ENCODE data around the gene MTAP. TPM values are rescaled to one million over a fixed set of nuclear protein-coding genes. Genes with fewer than 3 reads are reported as not detected.

The MTAP gene
- polyA plus RNA-seq, 1 experiment: 14.2 TPM

DNA sequence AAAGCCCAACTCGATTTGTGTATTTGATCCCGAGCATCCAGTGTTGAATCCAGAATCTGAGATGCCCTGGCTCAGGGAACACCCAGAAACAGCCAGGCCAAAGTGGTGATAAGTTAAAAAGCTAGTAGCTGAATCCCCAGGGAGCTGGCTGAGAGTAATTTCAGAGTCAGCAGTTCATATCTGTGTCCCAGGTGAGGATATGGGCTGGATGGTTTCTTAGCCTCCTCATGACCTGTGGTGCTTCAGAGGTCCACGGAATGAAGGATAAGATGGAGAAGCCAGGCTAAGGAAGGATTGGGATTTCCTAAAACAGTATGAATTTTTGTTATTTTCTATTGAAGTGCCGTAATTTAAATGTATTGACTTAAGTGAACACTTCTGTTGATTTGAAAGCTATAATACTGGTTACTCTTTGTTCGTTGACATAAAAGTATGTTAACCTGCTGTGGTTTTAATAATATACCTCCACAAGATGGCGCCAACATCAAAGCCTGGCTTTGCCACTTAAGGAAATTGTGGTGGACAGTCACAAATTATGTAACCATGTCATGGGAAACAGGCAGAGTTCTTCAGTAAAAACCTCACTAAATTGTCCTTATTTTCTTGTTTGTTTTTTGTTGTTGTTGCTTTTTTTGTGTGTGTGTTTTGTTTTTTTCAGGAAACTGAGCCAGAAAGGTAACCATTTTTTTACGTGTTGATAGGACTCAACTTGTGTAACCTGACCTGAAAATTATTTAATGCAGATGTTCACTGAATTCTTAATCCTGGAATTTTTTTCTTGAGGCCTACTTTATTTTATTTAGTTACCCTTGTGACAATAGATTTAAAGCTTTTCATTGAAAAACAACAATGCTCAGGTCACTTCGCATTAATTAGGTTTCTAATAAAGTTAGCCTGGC, 11.4 kb downstream of the MTAP start:
- CTCF ChIA-PET: interaction anchor here (0.7 to 6.7 kb wide), 39 partner anchors 10 to 642 kb away, joined by 3 to 95 read pairs (median 5); partner anchors contain the start of genes CDKN2A, CDKN2B, CDKN2B-AS1 and MTAP

DNA sequence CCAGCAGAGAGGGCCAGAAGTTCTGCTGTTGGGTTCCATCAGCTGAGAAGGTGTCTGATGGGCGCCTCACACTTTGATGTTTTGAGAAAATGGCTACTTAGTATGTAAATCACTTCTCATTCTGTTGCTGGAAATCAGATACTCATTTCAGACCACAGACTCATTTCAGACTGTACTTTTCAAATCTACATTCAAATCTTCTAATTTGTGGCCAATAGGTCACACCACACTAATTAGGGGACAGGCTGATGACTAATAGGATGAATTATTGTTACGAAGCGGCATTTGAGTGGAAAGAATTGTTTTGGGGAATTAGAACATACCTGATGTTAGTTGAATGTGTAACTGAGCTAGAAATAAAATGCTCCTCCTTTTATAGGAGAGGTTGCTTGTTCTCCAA, 13.2 kb downstream of the MTAP start:
- no peak for DNase-seq (ENCODE audit: low read depth)
- POLR2A ChIA-PET: no interaction called here
- H3K4me3 ChIP-seq (ENCODE audit: low read depth, low read length): no peak overlapping the region
- peaks cover 10% of the 10 kb centered on the region for H3K36me3 ChIP-seq (ENCODE audit: control insufficient read depth, insufficient read depth, low read length)
- TF ChIP-seq, protein P1, sequence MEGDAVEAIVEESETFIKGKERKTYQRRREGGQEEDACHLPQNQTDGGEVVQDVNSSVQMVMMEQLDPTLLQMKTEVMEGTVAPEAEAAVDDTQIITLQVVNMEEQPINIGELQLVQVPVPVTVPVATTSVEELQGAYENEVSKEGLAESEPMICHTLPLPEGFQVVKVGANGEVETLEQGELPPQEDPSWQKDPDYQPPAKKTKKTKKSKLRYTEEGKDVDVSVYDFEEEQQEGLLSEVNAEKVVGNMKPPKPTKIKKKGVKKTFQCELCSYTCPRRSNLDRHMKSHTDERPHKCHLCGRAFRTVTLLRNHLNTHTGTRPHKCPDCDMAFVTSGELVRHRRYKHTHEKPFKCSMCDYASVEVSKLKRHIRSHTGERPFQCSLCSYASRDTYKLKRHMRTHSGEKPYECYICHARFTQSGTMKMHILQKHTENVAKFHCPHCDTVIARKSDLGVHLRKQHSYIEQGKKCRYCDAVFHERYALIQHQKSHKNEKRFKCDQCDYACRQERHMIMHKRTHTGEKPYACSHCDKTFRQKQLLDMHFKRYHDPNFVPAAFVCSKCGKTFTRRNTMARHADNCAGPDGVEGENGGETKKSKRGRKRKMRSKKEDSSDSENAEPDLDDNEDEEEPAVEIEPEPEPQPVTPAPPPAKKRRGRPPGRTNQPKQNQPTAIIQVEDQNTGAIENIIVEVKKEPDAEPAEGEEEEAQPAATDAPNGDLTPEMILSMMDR (IDR thresholded peaks at IDR 0.05; ENCODE audit: insufficient read depth, low read depth, low read length): no peak
- CTCF ChIA-PET: interaction anchor here (1.0 to 3.7 kb wide), 6 partner anchors 21 to 637 kb away, joined by 3 to 26 read pairs (median 12); partner anchors contain the start of gene CDKN2B
- no peaks in the 10 kb centered on the region for H3K27me3 ChIP-seq (ENCODE audit: control insufficient read depth, insufficient read depth, low read length)

More for the DNA sequence above, 11.4 kb downstream of the MTAP start:
- POLR2A ChIA-PET: no interaction called here
- Histone ChIP-seq H3K4me3 (ENCODE audit: low read depth, low read length) (no peak overlapping the region), H3K27me3 (ENCODE audit: control insufficient read depth, insufficient read depth, low read length) (no peaks in the 10 kb centered on the region), H3K36me3 (ENCODE audit: control insufficient read depth, insufficient read depth, low read length) (peaks cover 10% of the 10 kb centered on the region)
- TF ChIP-seq, protein P1 (IDR thresholded peaks at IDR 0.05; ENCODE audit: insufficient read depth, low read depth, low read length): peak; percentile 66
- no peak for DNase-seq (ENCODE audit: low read depth)

DNA sequence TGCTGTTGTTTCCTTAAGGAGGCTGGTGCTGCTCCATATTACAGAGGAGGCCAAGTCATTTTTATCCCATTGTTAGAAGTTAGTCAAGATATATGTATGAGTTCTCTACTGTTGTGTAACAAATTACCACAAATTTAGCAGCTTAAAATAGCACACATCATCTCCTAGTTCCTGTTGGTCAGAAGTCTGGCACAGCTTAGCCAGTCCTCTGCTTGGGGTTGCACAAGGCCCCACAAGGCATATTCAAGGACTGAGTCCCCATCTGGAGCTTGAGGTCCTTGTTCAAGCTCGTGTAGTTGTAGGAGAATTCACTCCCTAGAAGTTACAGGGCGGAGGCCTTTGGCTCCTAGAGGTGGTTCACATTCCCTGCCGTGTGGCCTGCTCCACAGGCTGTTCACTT, 14.7 kb downstream of the MTAP start:
- Histone ChIP-seq H3K27me3 (ENCODE audit: control insufficient read depth, insufficient read depth, low read length) (no peaks in the 10 kb centered on the region), H3K4me3 (ENCODE audit: low read depth, low read length) (no peak overlapping the region), H3K36me3 (ENCODE audit: control insufficient read depth, insufficient read depth, low read length) (peaks cover 9% of the 10 kb centered on the region)
- POLR2A ChIA-PET: interaction anchor here (0.6 kb wide), 1 partner anchor 414 kb away, joined by 3 read pairs; no protein-coding TSS in a partner anchor
- no peak for DNase-seq (ENCODE audit: low read depth)
- CTCF ChIA-PET: interaction anchor here (0.6 to 3.7 kb wide), 11 partner anchors 13 to 427 kb away, joined by 3 to 26 read pairs (median 4); partner anchors contain the start of genes CDKN2A, CDKN2B and CDKN2B-AS1
- TF ChIP-seq, protein P1 (IDR thresholded peaks at IDR 0.05; ENCODE audit: insufficient read depth, low read depth, low read length): no peak

DNA sequence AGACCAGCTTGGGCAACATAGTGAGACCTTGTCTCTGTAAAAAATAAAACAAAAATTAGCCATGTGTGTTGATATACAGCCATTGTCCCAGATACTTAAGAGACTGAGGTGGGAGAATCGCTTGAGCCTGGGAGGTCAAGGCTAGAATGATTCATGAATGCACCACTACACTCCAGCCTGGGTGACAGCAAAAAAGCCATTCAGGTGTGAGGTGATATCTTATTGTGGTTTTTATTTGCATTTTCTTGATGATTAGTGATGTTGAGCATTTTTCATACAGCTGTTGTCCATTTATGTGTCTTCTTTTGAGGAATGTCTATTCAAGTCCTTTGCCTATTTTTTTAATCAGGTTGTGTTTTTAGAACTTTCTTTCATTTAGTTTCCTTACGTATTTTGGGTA, 23.2 kb downstream of the MTAP start:
- H3K27me3 ChIP-seq (ENCODE audit: control insufficient read depth, insufficient read depth, low read length): no peaks in the 10 kb centered on the region
- peaks cover 1% of the 10 kb centered on the region for H3K36me3 ChIP-seq (ENCODE audit: control insufficient read depth, insufficient read depth, low read length)
- CTCF ChIA-PET: interaction anchor here (1.0 to 1.3 kb wide), 2 partner anchors 12 to 294 kb away, joined by 3 read pairs; no protein-coding TSS in a partner anchor
- DNase-seq (ENCODE audit: low read depth): no peak
- H3K4me3 ChIP-seq (ENCODE audit: low read depth, low read length): no peak overlapping the region
- POLR2A ChIA-PET: no interaction called here
- TF ChIP-seq, protein P1 (IDR thresholded peaks at IDR 0.05; ENCODE audit: insufficient read depth, low read depth, low read length): no peak

DNA sequence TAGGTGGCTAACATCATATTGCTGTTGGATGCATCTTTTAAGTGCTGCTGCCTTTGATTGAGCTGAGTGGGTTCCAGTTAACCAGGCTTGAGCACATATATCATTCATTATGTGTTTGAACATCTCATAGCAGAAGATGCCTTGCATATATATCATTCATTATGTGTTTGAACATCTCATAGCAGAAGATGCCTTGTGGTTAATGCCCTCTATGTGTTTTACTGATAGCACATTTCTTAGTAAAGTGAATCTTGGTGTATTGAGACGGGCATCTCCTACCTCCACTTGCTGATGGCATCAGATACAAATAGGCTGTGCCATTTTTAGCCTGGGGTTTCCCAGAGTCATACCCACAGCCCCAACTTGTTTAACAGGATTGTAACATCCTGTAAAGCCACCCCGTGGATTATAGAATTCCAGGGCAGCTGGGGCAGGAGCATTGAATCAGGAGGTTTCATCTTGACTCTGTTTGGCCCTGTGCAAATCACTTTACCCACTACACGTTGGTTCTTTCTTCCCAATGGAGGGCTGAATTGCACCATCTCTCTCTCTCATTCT, 26.5 kb downstream of the MTAP start:
- TF ChIP-seq, protein P1 (IDR thresholded peaks at IDR 0.05; ENCODE audit: insufficient read depth, low read depth, low read length): no peak
- POLR2A ChIA-PET: no interaction called here
- no peak for DNase-seq (ENCODE audit: low read depth)
- Histone ChIP-seq H3K27me3 (ENCODE audit: control insufficient read depth, insufficient read depth, low read length) (no peaks in the 10 kb centered on the region), H3K4me3 (ENCODE audit: low read depth, low read length) (no peak overlapping the region), H3K36me3 (ENCODE audit: control insufficient read depth, insufficient read depth, low read length) (peaks cover 6% of the 10 kb centered on the region)
- CTCF ChIA-PET: no interaction called here
